IPS-18c (cell line): ENCODE results near the gene JAKMIP3.

Experiments used
- H3K4me3 ChIP-seq: 2 replicates; pipeline ENCODE4 v1.7.0; 2013; ENCODE audit warnings: low read depth, mild to moderate bottlenecking, low read length, moderate library complexity; ENCODE audit not compliant: insufficient read depth
- H3K9me3 ChIP-seq: one replicate; pipeline ENCODE4 v1.6.1; 2013; ENCODE audit warnings: mild to moderate bottlenecking, low read length, moderate library complexity; ENCODE audit not compliant: control insufficient read depth, insufficient read depth

Gene JAKMIP3

GRCh38 chr10:132059760-132060508, 5.8 kb upstream of the JAKMIP3 start:
- H3K4me3 ChIP-seq, result no peak overlapping the region
- no peaks in the 10 kb centered on the region for H3K9me3 ChIP-seq

DNA sequence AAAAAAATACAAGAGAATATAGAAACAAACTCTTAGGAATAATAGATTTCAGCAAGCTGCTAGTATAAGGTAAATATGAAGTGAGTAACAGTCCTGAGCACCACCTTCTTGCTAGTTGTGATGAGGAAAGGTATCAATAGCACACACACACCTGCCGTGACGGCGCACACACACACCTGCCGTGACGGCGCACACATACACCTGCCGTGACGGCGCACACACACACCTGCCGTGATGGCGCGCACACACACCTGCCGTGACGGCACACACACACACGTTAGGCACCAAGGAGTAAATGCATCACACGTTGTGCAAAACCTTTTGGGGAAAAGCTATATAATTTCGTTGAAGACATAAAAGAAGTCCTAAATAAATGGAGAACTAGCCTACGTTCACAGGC, 4.7 kb upstream of the JAKMIP3 start:
- Histone ChIP-seq H3K9me3 (no peaks in the 10 kb centered on the region), H3K4me3 (no peak overlapping the region)

DNA sequence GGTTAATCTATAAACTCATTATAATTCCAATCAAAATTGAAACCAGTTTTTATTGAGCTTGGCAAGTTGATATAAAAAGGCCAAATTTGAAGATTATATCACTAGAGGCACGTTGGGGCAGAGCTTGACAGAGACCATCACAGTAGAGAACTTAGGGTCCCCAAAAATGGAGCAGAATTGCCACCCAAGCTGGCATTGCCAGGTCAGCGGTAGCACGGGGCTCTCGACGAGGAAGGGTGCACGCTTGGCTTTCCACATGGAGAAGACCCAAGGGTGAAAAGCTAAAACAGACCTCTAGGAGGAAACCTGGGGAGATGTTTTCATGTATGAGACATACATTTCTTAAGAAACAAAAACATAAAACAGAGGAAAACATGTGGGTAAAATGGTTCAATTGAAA, 4.3 kb upstream of the JAKMIP3 start:
- H3K4me3 ChIP-seq, result no peak overlapping the region
- H3K9me3 ChIP-seq, result no peaks in the 10 kb centered on the region

DNA sequence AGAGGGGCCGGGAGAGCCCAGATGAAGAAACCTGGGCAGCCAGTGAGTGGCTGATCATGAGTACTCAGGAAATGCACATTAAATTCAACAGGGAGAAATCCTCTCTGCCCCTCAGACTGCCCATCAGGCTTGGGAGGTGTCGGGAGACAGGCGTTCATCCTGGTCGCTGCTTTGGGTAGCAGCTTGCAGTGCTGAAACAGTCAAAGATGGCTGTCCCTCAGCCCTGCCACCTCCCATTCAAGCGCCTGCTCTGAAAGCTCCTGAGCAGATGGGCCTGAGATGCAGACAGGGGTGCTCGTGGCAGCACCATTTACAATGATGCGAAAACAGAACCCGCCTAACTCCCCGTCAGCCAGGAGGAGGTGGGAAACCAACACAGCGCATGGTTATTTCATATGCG, 3.6 kb upstream of the JAKMIP3 start:
- no peak overlapping the region for H3K4me3 ChIP-seq
- no peaks in the 10 kb centered on the region for H3K9me3 ChIP-seq

DNA sequence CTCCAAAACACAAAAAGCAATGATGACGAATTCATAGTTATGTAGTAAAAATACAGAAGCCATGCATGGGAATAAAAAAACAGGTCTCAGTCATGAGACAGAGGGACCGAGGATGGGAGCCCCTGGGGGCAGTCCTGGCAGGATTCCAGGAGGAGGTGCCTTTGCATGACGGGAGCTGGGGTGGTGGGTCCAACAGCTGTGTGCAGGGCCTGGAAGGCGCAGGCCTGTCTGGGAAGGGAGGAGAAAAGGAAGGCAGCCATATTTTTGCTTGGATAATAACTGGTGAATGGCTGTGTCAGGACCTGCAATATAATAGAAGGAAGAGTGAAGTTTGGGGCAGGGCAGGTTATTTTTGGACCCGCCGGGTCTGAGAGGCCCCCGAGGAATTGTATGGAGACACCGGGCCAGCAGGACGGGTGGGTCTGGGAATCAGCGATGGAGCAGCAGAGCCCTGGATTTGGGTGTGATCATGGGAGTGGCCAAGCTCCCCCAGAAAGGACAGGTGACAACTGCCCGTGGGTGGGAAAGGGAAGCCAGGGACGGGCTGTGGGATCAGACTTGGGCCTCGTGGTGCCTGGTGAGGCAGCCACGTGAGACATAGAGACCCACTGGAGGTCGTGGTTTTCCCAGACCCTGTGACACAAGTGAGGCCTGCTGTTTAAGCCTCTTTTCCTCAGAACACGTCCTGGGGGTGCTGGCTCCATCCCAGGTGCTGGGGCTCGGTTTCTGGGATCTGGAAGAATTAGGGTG, 2.9 kb upstream of the JAKMIP3 start:
- H3K4me3 ChIP-seq, result no peak overlapping the region
- no peaks in the 10 kb centered on the region for H3K9me3 ChIP-seq

- H3K4me3 ChIP-seq, result no peak overlapping the region
- no peaks in the 10 kb centered on the region for H3K9me3 ChIP-seq
These were observed 2.3 kb upstream of the JAKMIP3 start for GRCh38 chr10:132063432-132063831.

DNA sequence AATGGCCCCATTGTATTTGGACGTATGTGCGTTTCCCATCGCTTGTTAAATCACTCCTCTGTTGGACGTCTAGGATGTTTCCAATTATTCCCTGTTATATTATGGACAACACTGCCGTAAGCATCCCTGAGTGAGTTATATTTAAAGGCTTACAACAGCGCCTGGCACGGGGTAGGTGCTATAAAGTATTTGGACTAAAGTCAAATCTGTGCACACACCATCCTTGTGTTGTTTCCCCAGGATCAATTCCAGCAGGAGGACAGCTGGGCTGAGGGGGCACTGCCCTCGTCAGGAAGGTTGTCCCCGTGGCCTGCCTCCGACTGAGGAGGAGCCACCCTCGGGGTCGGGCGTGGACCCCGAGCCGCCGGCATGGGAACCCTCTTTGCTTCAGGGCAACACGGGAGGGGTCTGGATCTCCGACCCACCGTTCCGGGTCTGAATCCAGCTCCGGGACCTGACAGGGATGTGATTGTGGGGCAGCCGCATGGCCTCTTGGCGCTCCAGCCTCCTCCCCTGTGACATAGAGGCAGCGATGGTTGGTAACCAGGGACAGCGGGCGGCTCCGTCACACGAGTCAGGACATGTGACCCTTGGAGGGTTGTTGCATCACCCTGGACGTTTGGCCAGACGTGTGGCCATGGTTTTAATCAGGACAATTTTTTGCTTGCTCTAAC, 1.5 kb upstream of the JAKMIP3 start:
- H3K4me3 ChIP-seq, result no peak overlapping the region
- no peaks in the 10 kb centered on the region for H3K9me3 ChIP-seq

DNA sequence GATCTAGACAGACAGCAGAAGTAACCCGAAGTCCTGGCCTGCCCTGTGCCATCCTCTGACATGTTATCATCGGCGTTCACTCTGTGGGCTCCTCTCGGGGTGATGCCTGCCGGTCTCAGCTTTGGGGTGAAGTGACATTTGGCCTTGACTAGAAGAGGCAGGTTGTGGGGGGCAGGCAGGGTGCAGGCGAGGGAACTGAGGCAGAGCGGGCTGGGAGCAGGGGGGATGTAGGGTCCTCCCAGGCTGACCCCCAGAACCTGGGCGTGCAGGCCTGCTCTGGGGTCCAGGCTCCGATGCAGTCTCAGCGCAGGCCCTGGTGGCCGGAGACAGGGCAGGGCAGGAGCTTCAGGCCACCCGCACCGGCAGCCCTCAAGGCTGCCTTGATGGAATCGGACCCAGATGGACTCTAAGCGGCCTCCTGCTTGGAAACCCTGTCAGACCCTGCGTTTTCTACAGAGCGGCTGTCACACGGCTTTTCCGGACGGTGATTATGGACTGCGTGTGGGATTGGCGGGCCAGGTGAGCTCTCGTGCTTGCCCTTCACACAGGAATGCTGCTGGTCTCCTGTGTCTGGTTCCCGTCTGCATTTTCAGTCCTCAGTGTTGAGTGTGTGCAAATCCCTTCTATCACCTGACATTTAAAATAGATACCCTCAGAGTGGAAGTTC, 842 bp upstream of the JAKMIP3 start:
- no peak overlapping the region for H3K4me3 ChIP-seq

DNA sequence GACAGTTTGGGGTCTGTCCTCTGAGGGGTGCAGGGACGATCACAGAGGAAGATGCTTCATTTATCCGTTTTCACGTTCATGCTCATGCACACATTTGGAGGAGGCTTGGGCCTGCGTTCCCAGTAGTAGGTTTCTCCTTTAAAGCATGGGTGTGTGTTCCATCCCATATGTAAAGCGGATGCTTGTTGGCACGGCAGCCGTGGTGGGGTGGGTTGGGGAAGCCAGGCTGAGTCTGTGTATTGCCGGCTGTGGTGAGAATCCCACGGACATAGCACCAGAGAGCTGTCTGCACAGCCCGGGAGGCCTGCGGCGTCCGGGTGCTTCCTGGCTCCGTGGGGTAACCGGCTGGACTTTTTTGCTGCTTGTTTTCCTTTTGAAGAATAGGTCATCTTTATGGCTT, 440 bp downstream of the JAKMIP3 start:
- Histone ChIP-seq H3K4me3 (no peak overlapping the region), H3K9me3 (no peaks in the 10 kb centered on the region)

More for the DNA sequence above, 842 bp upstream of the JAKMIP3 start:
- no peaks in the 10 kb centered on the region for H3K9me3 ChIP-seq

DNA sequence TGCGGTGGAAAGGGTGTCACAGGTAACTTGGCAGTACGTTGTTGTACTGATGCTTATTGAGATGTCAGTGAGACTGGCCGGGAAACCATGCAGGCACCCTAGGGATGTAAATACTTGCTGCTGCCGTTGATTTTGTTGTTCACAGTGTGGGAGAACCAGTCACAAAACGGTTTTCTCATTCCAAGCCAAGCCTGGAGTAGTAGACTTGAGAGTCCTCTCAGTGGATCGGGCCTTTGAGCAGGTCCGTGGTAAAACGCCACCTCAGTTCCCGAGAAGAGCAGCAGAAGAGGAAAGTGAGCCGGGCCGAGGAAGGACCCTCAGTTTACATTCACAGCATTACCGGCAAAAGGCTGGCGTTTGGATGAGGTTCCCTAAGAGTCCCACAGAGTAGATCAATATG, 1.1 kb downstream of the JAKMIP3 start:
- H3K4me3 ChIP-seq, result no peak overlapping the region
- H3K9me3 ChIP-seq, result no peaks in the 10 kb centered on the region

DNA sequence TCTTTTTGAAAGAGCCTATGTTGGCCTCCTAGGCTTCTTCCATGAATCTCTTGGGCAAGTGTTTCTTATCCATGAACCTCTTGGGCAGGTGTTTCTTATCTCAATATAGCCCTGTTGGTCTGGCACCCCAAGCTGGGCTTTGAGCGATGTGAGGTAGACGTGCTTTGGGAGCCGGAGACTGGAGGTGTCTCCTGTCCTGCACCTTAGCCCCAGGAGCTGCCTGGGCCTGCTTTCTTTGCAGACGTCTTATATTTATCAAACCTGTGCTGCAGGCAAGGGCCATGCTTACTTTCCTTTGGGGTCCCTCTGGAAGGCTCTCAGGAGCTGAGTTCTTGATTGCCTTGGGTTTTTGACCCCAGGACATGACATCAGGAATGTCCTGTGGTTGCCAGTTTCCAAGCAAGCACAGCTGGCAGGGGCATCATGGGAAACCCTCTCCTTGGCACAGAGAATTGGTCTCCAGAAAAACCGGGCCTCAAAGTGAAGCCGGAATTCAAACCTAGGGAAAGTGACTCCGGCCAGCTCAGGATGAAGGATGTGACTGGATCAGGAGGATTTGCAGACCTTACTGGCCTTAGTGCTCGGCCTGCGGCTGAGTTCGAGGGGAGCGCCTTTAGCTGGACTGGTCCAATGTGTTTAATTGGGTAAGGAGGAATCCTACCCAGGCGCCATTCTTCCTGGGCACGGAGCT, 2.8 kb downstream of the JAKMIP3 start:
- Histone ChIP-seq H3K4me3 (no peak overlapping the region), H3K9me3 (no peaks in the 10 kb centered on the region)

DNA sequence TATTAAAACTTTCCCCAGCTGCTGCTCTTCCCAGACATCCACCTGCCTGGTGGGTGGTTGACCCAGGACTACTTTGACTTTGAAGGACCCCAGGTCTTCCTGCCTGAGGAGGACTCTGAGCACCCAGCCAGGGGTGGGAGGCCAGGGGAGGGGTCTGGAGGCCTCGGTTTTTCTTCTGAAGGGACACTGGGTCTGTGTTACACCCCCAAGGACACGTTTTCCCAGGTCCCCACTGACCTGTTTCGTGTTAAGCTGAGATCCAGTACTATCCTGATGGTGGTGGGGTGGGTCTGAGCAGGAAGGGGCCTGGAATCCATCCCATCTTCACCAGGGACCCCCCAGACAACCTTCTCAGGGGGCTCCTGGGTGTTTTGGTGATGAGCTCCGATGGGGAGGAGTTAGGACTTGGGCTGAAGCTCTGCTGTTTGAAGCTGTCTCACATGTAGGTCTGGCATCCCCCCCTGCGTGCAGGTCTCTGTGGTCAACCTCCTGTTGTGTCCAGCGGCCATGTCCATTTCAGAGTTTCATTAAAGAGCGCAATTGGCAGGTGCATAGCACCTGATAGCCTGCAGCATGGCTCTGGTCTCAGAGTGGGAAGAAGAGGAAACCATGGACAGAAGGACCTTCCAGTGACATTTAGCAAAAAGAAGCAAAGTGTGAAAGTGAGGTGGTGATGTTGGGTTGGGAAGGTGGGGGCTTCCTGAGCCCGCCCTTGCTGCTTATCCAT, 3.5 kb downstream of the JAKMIP3 start:
- Histone ChIP-seq H3K4me3 (no peak overlapping the region), H3K9me3 (no peaks in the 10 kb centered on the region)

- Histone ChIP-seq H3K9me3 (no peaks in the 10 kb centered on the region), H3K4me3 (no peak overlapping the region)
These were observed 4.1 kb downstream of the JAKMIP3 start for GRCh38 chr10:132069849-132070182.

- H3K9me3 ChIP-seq, result no peaks in the 10 kb centered on the region
- no peak overlapping the region for H3K4me3 ChIP-seq
These were observed 5.0 kb downstream of the JAKMIP3 start for GRCh38 chr10:132070724-132071123.

- Histone ChIP-seq H3K4me3 (no peak overlapping the region), H3K9me3 (no peaks in the 10 kb centered on the region)
These were observed 5.9 kb downstream of the JAKMIP3 start for GRCh38 chr10:132071667-132072066.

DNA sequence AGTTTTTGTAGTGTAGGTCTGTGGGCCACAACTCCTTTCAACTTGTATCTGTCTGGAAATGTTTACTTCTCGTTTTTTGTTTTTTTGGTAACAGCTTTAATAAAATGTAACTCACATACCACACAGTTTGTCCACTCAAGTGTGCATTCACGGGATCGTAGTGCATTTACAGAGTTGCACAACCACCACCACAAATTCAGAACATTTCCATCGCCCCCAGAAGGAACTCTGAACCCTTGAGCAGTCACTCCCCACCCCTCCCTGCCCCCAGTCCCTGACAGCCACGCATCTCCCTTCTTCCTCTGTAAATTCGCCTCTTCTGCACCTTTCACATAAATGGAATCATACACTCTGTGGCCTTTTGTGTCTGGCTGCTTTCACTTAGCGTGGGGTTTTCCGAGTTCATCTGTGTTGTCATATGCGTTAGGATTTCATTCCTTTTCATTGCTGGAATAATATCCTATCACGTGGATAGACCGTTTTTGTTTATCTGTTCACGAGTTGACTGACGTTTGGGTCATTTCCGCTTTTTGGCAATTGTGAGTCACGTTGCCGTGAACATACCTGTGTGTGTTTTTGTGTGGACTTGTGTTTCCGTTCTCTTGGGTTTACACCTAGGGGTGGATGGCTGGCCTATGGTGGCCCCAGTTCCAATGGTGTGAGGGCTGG, 10.3 kb downstream of the JAKMIP3 start:
- no peaks in the 10 kb centered on the region for H3K9me3 ChIP-seq
- H3K4me3 ChIP-seq, result no peak overlapping the region
